DOHH2 (cell line): ENCODE measurements around the gene RAB39B.
"Not testable (repeated sequence)": the region's sequence is repeated elsewhere in the genome, so short reads cannot be mapped to it uniquely, and the experiment has no call there.

Source experiments
- EZH2phosphoT487 ChIP-seq: fragments of 200-600 bp; sonication (generic); IDR thresholded peaks from 2 replicates; pipeline ENCODE4 v1.6.1; 2017; ENCODE audit warnings: borderline replicate concordance, mild to moderate bottlenecking, antibody characterized with exemption, low read length, moderate library complexity, mixed read lengths
- TF ChIP-seq, protein P1 (sequence below): fragments of 200-600 bp; sonication (generic); IDR thresholded peaks from one replicate; pipeline ENCODE4 v1.5.1; 2014; ENCODE audit warnings: antibody characterized with exemption, mild to moderate bottlenecking, low read depth, low read length; ENCODE audit not compliant: poor library complexity, severe bottlenecking

DNA sequence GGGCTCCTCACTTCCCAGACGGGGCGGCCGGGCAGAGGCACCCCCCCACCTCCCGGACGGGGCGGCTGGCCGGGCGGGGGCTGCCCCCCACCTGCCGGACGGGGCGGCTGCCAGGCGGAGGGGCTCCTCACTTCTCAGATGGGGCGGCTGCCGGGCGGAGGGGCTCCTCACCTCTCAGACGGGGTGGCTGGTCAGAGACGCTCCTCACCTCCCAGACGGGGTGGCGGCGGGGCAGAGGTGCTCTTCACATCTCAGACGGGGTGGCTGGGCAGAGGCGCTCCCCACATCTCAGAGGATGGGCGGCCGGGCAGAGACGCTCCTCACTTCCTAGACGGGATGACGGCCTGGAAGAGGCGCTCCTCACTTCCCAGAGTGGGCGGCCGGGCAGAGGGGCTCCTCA, 40.5 kb downstream of the RAB39B start:
- TF ChIP-seq, protein P1, sequence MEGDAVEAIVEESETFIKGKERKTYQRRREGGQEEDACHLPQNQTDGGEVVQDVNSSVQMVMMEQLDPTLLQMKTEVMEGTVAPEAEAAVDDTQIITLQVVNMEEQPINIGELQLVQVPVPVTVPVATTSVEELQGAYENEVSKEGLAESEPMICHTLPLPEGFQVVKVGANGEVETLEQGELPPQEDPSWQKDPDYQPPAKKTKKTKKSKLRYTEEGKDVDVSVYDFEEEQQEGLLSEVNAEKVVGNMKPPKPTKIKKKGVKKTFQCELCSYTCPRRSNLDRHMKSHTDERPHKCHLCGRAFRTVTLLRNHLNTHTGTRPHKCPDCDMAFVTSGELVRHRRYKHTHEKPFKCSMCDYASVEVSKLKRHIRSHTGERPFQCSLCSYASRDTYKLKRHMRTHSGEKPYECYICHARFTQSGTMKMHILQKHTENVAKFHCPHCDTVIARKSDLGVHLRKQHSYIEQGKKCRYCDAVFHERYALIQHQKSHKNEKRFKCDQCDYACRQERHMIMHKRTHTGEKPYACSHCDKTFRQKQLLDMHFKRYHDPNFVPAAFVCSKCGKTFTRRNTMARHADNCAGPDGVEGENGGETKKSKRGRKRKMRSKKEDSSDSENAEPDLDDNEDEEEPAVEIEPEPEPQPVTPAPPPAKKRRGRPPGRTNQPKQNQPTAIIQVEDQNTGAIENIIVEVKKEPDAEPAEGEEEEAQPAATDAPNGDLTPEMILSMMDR = not testable (repeated sequence)
- not testable (repeated sequence) for TF ChIP-seq EZH2phosphoT487
